SH-SY5Y (cell line): Measurements from ENCODE around the gene CDKL1.

Experiments used
- GATA2 ChIP-seq: IDR thresholded peaks from 2 replicates; pipeline ENCODE4 v1.6.1; 2011; ENCODE audit warnings: mild to moderate bottlenecking, low read depth, low read length
- GATA3 ChIP-seq: IDR thresholded peaks from 2 replicates; pipeline ENCODE4 v1.6.1; 2011; ENCODE audit warnings: low read depth, mild to moderate bottlenecking, low read length, moderate library complexity

DNA sequence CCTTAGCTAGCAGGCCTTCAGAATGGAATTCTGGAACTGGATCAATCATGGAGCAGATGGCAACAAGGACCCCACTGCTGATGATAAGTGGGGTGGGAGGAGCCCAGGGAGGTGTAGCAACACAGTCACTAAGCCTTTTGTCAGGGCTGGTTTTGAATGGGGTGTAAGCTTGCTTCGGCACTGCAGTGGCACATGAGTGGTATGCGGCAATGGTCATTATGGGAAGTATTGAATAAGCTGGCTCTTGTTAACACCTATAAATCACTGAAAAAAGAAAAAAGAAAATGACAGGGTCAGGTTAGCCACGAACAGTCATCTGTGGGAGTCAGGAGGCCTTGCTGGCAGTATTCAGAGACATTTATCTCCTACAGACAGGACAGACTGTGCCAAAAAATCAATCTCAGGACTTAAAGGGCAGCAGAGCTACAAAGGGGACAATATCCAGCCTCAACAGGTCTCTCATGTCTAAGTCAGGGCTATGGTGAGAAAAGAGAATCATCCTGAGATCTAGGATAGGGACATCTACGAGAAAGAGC lies 19.1 kb downstream of the CDKL1 start:
- TF ChIP-seq GATA2 (no peak), GATA3 (no peak)
